Retina (tissue), 1 donor: ENCODE measurements around the gene CFAP57.

Experiments
- DNase-seq: peaks from one replicate; pipeline ENCODE4 v3.0.0-alpha.2; 2016

The CFAP57 gene

DNA sequence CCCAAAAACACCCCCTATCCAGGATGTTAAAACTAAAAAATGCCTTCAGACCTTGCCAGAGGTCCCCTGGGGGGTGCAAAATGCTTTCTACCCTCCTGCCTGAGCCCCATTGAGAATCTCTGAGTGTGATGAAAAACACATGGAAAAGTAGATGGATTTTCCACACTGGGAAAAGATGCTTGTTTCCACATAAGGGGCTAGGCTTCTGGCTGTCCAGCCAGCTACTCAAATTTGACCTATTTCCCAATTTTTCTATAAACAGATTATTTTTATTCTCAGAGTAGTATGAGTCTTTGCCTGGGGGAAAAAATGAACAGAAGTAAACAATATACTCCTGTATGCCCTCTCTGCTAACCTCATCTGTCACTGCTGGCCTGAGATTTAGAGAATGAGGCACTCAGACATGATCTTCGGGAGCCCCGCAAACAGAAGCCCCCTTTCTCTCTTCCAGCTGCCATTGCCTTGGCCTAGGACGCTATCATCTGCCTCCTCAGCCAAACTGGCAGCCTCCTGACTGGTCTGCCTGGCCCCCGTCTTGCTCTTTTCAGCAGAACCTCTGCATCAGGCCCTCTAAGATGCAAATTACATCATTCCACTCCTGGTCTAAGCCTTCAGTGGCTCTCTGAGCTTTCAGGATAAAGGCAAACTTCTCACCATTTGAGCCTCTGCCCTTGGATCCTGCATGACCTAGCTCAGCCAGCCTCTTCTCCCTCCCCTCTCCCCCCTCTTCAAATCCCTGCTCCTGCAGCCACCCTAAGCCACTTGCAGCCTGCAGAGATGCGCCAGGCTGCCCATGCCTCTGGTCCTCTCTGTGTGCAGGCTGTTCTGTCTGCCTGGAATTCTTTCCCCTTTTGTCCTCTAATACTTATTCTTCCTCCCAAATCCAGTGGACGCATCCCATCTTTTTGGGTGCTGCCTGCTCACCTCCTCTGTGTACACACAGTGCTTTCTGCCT lies 58.0 kb downstream of the CFAP57 start:
- no peak for DNase-seq

DNA sequence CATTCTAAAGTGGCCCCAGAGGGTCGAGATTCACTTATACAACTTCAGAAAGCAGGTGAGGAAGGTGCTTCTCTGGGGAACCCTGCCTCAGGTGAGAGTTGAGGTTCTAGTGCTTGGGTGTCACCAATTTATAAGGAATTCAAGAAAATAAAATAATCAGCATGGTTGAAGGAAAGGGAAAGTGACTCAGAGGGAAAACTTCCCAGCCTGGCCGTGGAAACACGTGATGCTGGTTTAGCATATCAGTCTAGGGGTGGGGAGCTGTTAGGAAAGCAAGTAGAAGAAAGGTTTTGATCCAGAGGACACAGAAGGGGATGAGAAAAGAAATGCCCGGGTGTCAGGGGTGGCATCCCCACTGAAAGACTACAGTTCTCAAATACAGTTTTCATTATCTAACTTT lies 59.9 kb downstream of the CFAP57 start:
- no peak for DNase-seq

DNA sequence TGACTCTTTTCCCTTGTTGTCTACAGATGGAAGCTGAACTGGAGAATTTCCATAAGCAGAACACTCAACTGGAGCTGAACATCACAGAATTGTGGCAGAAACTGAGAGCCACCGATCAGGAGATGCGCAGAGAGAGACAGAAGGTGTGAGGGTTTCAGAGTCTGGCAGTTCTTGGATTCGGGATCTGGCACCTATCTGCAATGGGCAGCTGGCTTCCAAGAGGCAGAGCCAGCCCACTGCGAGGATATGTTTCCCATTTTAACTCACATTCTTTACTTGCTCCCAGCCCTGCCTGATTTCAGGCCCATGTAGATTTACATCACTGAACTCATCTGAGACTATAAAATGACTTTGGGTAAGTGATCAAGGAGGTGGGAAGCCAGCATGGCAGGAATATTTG lies 60.4 kb downstream of the CFAP57 start:
- no peak for DNase-seq

DNA sequence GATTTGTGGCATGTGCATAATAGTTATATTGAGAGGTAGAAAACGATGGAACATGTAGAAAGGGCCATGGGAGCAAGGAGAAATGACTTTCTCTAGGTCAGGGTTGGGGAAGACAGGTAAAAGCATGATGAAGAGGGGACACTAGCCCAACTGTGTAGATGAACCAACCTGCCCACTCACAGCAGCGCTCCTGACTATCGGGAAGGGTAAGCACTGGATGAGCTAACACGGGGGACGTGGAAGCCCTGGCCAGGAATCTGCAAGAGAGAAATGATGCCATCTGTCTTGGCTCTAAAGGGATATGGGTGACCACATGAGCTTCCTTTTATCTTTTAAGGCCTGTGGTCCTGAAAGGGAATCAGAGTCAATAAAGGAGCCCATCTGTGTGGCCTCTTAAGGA lies 61.5 kb downstream of the CFAP57 start:
- DNase-seq: no peak

DNA sequence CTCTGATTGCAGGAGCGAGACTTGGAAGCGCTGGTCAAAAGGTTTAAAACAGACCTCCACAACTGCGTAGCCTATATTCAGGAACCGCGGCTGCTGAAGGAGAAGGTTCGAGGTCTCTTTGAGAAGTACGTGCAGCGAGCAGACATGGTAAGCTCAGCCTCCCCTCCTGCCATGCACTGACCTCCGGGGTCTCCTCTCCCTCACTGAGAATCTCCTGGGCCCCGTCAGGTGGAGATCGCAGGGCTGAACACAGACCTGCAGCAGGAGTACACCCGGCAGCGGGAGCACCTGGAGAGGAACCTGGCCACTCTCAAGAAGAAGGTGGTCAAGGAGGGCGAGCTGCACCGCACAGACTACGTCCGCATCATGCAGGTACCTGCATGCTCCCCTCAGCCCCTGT lies 62.1 kb downstream of the CFAP57 start:
- no peak for DNase-seq

DNA sequence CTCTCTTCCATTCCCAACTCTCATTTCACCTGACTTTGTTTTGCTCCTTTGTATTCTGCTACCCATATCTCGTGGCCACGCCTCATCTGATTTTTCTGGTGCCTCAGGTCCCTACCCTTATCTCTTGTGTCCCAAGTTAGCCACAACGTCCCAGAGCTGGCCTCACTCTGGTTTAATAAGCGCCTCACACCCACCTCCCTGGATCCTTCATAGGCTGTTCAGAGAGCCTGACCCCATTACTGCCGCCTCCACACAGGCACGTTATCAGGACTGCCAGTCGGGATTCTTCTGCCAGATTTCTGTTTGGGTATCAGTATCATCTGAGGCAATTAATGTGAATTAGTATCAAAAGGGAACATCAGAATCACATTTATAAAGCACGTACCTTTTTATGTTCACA lies 62.9 kb downstream of the CFAP57 start:
- no peak for DNase-seq

DNA sequence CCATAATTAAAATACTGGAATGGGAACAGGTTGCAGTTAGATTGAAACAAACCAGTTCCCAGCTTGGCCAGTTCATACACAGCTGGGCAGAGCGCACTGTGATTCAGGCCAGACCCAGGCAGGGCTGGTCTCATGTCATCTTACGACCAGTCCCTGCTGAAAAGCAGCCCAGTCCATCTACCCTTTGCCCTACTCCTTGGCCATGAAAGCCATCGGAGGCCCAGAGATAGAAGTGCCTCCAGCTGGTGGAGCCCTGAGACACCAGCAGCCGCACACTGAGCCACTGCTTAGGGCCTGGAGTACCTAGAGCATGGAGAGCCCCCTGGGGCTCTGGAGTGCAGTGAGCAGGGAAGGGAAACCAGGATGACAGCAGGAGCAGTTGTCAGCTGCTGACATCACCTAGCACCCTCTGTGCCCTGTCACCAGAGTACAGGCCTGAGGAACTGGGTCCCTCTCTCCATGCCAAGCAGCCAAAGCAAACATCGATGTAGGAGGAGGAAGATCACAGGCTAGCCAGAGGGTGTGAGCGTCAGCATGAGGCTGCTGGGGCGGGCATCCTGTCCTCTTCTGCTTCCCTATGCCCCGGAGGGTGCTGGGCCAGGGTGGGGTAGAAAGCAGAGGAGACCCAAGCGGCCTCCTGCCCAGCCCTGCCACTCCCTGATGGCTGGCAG lies 63.5 kb downstream of the CFAP57 start:
- DNase-seq: peak; percentile 19

DNA sequence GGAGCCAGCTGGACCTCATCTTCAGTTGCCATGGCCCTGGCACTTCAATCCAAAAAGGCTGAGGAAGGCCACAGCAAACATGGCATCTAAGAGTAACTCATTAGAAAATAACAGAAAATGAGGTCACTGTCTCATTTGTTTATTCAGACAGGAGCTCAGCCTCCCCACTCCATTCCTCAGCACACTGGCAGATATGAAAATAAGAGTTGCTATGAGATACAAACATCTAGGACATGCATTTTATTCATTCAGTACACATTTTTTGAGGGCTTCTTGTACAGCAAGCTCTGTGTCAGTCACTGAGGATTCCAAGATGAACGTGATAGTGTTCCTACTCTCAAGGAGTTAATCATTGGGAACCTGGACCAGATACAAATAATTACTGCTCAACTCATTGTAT lies 65.0 kb downstream of the CFAP57 start:
- no peak for DNase-seq

DNA sequence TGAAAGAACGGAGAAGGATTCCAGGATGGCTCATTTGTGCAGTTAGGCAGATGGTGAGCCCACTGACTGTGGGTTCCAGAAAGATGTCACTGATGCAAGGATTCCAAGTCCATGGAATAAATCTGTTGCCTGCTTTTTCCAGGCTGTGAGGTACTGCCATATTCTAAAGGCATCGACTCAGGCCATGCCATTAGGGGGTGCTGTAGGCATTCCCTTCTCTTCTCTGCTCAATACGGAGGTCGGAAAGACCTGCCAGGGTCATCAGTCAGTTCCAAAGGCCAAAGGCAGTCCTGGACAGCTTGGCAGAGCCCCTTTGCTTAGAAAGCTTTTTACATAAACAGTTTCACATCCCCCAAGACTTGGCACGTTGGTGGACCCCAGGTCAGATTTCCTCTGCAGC lies 66.0 kb downstream of the CFAP57 start:
- DNase-seq: peak; percentile 43

DNA sequence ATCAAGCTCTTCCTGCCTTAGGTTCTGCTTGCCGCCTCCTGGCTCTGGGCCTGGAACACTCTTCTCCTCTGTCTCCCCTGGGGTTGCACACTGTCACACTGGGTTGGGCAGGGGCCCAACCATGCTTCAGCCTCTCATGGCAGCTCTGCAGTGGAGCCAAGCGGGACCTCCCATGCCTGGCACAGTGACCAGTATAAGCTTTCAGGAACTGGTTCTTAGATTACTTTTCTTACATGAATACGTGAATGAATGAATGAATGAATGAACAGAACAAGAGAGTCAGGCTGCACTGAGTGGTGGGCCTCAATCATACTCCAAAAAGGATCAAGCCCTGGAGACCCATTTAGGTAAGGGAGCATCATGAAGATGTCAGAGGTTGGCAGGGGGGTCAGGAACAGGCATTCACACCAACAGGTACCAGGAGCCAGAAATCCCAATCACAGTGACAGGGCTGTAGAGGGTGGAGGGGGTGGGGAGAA lies 66.9 kb downstream of the CFAP57 start:
- no peak for DNase-seq

DNA sequence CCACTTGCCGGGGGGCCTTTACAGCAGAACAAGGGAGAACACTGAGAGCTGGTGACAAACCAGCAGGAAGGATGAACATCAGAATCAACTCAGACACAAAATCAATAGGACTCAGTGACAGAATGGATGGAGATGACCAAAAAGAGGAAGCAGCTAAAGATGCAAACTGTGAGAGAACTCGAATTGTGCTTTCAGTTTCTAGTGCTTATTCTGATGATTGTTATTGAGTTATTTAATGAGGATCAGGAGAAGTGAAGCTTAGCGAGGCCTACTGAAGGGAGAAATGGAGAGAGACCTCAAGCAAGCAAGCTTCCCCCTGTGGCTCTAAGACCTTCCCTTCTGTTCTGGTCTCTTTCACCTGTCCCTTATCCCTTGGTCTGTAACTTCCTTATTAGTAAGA lies 67.4 kb downstream of the CFAP57 start:
- peak; percentile 35 for DNase-seq

DNA sequence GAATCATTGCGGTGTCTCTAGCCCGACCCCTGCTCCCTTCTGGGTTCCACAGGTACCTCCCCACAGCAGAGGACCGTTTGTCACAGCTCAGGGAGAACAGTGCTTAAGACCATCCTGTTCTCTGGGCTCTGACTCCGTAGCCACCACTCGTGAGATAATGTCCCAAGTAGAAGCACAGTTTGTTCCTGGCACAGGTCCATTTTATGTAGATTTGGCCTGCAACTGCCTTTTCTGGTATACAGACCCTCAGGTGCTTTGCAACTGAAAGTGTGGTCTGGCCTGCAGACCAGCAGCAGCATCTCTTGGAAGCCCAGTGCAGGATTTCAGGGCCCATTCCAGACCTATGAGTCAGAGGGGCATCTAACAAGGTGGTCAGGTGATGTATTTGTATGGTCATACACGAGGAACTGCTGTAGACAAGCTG lies 69.3 kb downstream of the CFAP57 start:
- DNase-seq: no peak

DNA sequence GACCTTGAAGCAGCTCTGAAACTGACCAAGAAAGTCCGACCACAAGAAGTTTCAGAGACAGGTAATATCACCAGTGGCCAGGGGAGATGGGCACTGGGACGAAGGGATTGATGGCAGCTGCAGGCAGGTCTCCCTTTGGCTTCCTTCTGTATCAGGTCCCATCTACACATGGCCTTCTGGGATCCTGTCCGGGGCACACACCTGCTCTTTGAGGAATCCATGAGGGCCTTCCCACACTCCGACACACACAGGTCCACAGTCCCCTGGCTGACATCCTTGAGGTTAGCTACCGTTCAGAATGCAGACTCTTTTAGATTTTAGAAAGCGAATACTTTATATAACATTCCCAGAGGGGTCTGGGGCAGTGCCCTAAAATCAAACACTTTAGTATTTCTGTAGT lies 71.2 kb downstream of the CFAP57 start:
- no peak for DNase-seq

DNA sequence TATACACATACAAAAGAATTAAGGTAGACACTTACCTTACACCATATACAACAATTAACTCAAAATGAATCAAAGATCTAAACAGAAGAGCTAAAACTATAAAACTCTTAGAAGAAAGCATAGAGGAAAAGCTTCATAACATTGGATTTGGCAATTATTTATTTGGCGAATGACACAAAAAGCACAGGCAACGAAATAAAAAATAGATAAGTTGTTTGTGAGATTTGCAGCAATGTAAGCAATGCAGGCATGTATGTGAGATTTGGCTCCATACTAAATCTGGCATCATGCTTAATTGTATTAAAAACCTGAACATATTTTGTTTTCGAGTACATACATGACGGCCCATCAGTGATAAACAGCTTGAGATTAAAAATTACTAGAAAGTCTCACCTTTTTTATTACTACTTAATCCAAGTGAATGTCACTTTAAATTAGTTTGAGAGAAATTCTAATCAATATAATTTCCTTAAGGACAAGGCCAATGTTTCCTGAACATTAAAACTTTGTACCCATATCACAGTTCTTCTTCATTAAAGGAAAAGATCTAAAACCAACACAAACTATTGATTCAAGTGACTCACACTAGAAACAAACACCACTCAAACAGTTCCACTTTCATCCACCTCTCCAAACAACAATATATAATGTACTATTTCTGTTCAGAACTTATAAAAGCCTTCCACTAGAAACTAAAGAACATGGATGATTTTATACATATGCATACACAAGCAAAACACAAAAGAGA lies 74.5 kb downstream of the CFAP57 start:
- DNase-seq: no peak

DNA sequence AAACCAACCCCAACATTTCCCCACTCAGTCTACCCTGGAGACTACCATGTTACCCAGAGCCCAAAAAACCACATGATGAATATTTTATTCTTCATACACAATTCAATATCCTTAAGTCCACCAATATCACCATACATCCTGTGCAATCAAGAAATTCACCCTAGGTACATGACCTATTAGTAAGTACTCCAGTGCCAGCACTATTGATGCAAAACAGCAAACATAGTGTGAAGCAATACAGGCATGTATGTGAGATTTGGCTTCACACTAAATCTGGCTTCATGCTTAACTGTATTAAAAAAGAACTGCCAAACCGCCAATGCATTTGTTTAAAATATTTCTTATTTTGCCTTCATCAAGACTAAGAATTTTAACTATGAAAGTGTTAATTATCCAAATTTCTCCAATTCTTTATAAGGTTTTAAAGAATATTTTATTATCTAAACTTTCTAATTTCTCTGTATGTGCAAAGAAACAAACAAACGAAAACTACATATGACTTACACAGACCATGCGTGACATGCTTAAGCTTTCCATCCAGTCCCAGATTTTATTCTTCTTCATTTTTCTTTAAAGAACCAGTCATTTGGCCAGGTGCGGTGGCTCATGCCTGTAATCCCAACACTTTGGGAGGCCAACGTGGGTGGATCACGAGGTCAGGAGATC lies 75.3 kb downstream of the CFAP57 start:
- no peak for DNase-seq

DNA sequence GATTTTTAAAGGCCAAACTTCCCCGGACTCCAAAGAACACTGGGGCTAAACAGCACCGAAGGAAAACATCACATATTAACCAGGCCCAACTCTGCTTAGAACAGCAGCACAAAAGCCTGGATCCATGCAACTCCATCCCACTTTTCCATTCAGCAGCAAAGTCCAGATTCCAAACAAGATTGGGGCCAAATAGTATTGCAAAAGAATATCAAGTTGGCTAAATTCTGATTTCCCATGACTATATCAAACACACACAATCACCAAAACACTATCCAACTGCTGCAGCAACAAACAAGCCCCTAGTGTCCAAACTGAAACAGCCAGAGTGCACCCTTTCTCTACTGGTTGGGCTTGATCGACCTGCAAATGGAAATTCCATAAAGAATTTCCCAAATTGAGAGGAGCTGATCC lies 78.2 kb downstream of the CFAP57 start:
- DNase-seq: no peak

DNA sequence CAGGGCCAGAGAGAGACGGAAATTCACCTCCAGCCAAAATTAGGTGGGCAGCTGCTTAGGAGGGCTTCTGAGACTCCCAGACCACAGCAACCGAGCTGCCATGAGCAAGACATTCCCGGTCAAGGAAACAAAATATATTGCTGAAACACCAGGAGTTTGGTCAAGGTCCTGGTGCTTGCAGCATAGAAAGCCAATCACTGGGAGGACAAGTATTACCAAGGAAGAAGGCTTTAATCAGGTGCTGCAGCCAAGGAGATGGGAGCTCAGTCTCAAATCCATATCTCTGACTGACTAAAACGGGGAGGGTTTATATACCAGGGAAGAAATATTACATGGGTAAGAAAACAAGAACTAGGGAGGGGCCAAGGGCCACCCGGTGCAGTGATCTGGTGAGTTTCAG lies 78.9 kb downstream of the CFAP57 start:
- no peak for DNase-seq

DNA sequence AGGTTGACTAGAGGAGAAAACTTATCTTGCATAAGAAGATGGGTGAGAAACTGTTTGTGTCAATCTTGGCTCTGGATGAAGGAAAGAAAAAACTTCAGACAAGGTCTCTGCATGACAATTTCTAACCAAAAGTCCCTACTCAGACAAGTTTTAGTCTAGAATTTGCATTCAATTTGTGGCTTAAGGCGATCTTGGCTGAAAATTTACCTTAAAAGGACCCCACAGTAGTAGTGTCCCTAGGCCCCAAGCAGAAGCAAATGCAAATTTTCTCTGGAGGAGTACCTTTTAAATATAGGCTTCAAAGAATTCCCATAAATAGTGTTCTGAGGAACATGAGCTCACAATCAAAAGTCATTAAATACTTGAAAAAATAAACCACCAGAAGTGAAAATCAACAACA lies 80.1 kb downstream of the CFAP57 start:
- DNase-seq: no peak

DNA sequence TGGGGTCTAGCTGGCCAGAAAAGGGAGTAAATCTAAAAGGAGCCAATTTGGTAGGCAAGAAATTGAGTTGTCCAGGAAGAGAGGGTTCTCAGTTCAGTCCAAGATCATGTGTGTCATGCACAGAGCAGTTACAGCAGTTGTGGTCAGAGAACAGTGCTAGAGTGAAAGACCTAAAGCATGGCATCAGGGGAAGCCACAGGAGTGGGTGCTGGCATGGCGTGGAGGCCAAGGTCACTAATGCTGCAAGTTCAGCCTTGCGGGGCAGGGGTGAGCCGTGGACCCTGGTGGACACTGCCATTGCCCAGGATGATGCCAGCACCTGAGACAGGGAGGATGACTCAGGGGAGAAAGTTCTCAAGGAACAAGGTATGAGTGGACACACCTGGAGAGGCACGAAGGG lies 81.0 kb downstream of the CFAP57 start:
- no peak for DNase-seq

DNA sequence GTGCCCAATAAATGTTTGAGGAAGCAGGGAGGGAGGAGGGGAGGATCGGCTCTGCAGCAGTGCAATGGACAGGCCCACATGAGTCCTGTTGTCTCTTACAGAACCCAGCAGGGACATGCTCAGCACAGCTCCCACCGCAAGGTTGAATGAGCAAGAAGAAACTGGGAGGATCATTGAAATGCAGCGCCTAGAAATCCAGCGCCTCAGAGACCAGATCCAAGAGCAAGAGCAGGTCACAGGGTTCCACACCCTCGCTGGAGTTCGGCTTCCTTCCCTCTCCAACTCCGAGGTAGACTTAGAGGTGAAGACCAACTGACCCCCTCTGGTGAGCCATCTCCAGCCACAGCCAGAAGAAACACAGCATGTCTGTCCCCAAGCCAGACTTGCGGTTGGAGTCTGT lies 81.7 kb downstream of the CFAP57 start:
- no peak for DNase-seq

DNA sequence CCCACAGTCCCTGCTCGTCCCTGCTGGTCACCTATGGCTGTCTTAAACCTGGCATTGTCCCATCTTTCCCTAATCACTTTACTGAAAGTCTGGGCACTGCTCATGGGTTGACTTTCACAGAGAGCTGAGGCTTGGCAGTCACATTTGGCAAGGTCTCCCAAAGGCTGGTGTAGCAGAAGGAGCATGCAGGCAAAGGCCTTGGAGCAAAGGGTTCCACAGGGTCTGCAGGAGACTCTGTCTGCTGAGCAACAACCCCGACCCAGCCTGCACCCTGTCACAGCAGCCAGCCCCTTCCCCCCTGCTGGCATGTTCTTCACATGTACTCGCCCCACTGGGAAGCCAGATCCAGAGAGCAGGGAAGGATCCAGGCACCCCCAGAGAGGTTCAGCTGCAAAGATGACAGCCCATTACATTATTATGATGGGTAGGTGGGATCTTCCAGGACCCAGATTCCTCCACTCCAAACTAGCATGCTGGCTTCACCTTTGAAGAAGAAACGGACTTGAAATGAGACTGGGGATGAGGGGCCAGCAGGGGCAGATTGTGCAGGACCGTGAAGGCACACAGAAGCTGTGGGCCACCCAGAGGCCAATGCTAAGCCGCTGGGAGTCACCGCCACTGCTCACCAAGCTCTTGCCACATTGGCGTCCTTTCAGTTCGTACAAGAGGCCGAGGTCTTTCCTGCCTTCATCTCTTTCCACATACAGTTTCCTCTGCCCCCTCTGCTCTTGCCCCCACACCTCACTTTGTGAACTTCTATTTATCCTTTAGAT lies 83.5 kb downstream of the CFAP57 start:
- no peak for DNase-seq
